SK-N-SH (cell line): ENCODE measurements around the gene ARHGAP11A. TPM values are rescaled to one million over a fixed set of nuclear protein-coding genes. Genes with fewer than 3 reads are reported as not detected.
A peak's percentile ranks its signal among the peaks of the same experiment; 100 is the strongest.

Source experiments
- CHD2 ChIP-seq: fragments of 150-350 bp; IDR thresholded peaks from 2 replicates; pipeline ENCODE4 v1.6.1; 2018; ENCODE audit warnings: low read length; ENCODE audit not compliant: partially characterized antibody
- CTCF ChIP-seq: fragments of 200-600 bp; sonication (generic); IDR thresholded peaks from 2 replicates; pipeline ENCODE4 v1.6.1; 2017; ENCODE audit warnings: antibody characterized with exemption, mild to moderate bottlenecking, moderate library complexity
- EP300 ChIP-seq, 2 experiments: IDR thresholded peaks; 2 replicates each; pipeline versions ENCODE4 v1.4.0 to v1.6.1; 2012; ENCODE audit warnings: borderline replicate concordance in 1 of 2, low read depth in 1 of 2, low read length in 1 of 2
- FOXJ3 ChIP-seq: sonication (generic); formaldehyde crosslinking; IDR thresholded peaks from 2 replicates; pipeline ENCODE4 v1.5.1; 2020; ENCODE audit warnings: mild to moderate bottlenecking, missing genetic modification reagents
- GATA2 ChIP-seq: sonication (generic); formaldehyde crosslinking; IDR thresholded peaks from 2 replicates; pipeline ENCODE4 v1.5.0; 2020; ENCODE audit warnings: mild to moderate bottlenecking, missing genetic modification reagents
- NFIC ChIP-seq: IDR thresholded peaks from 2 replicates; pipeline ENCODE4 v1.4.0; 2012; ENCODE audit warnings: borderline replicate concordance
- PBX3 ChIP-seq: IDR thresholded peaks from 2 replicates; pipeline ENCODE4; 2012
- POLR2AphosphoS5 ChIP-seq: IDR thresholded peaks from 2 replicates; pipeline ENCODE4 v1.6.1; 2012; ENCODE audit warnings: low read depth, low read length
- RAD21 ChIP-seq: IDR thresholded peaks from 2 replicates; pipeline ENCODE4 v1.6.1; 2012; ENCODE audit warnings: mild to moderate bottlenecking, low read length
- REST ChIP-seq: IDR thresholded peaks from 2 replicates; pipeline ENCODE4 v1.6.1; 2012; ENCODE audit warnings: mild to moderate bottlenecking, low read depth, low read length, moderate library complexity
- SMC3 ChIP-seq: IDR thresholded peaks from 2 replicates; pipeline ENCODE4 v1.6.1; 2012; ENCODE audit warnings: low read depth, low read length, improper control_type of control experiment
- TEAD4 ChIP-seq: IDR thresholded peaks from 2 replicates; pipeline ENCODE4 v1.4.0; 2012; ENCODE audit warnings: mild to moderate bottlenecking, borderline replicate concordance; ENCODE audit not compliant: insufficient read depth
- USF1 ChIP-seq: IDR thresholded peaks from 2 replicates; pipeline ENCODE4 v1.4.0; 2012; ENCODE audit warnings: low read depth, borderline replicate concordance
- USF2 ChIP-seq: fragments of 150-350 bp; IDR thresholded peaks from 2 replicates; pipeline ENCODE4 v1.6.1; 2017; ENCODE audit warnings: antibody characterized with exemption, low read length, low read depth, borderline replicate concordance
- YY1 ChIP-seq: IDR thresholded peaks from 2 replicates; pipeline ENCODE4 v1.4.0; 2012; ENCODE audit warnings: low read depth, mild to moderate bottlenecking
- polyA plus RNA-seq, 3 experiments: library from polyadenylated mRNA; depleted of rRNA; stranded (reverse); fragments of >200 nt; gene quantifications; 2 replicates each; pipeline ENCODE4 v1.2.3, GENCODE V29; 2012

Gene ARHGAP11A
- polyA plus RNA-seq, 1 of the 3 experiments (the other 2 are of a cell fraction), result 4.8 TPM

GRCh38 chr15:32669896-32670611 lies 54.8 kb downstream of the ARHGAP11A start (continued):
- TF ChIP-seq USF1 (no peak), CHD2 (peak; percentile 69), SMC3 (no peak; the same call in 1 of the 2 replicates), TEAD4 (no peak), USF2 (no peak), REST (no peak), GATA2 (CRISPR knock-in tag) (peak; percentile 94), YY1 (no peak), NFIC (no peak), FOXJ3 (CRISPR knock-in tag) (peak; percentile 79), EP300 (IDR thresholded peaks at IDR 0.05; ENCODE audit: borderline replicate concordance in 1 of 2, low read depth in 1 of 2, low read length in 1 of 2) (peak in 1 of 2 experiments; percentile 92; a peak in 2 of 4 replicates), POLR2AphosphoS5 (no peak), CTCF (no peak), RAD21 (peak; percentile 32; the same call in 1 of the 2 replicates), PBX3 (no peak)
